ENCODE measurements around the gene ZNF276. TPM values are rescaled to one million over a fixed set of nuclear protein-coding genes. Genes with fewer than 3 reads are reported as not detected.
A peak's percentile ranks its signal among the peaks of the same experiment; 100 is the strongest.

ZNF276 gene
- total and polyA plus RNA-seq, 2 of the 8 experiments (the other 6 are each of a cell fraction or from before 2014, with no cell fraction given), result 6.4 to 9.3 TPM

GRCh38 chr16:89727406-89728120 is 6.2 kb downstream of the ZNF276 start:
- H2BK15ac ChIP-seq (ENCODE audit: low read length), result no peak overlapping the region
- H4K5ac ChIP-seq (ENCODE audit: insufficient read length, low read depth, low read length), result no peak overlapping the region
- H2BK120ac ChIP-seq (replicated peaks; ENCODE audit: low read depth, low read length), result no peak overlapping the region
- H4K91ac ChIP-seq (replicated peaks; ENCODE audit: insufficient read length, low read length), result no peak overlapping the region
- ChIA-PET CTCF (ENCODE audit: partially characterized antibody) (interaction anchor here (0.6 to 1.4 kb wide), 3 partner anchors 20 to 73 kb away, joined by 3 to 4 read pairs (median 3); no protein-coding TSS in a partner anchor), POLR2A (ENCODE audit: partially characterized antibody) (interaction anchor here (0.6 to 16.1 kb wide), 4 partner anchors 15 to 133 kb away, joined by 3 to 193 read pairs (median 3); no protein-coding TSS in a partner anchor)
- no peaks in the 10 kb centered on the region for H3K23me2 ChIP-seq (ENCODE audit: low read depth, low read length)
- H3K9me3 ChIP-seq (ENCODE audit: insufficient read depth in 2 of 2, low read depth in 1 of 2, low read length in 1 of 2), result no peaks in the 10 kb centered on the region
- H3K14ac ChIP-seq (ENCODE audit: insufficient read length), result no peak overlapping the region
- no peak overlapping the region for H2BK20ac ChIP-seq (ENCODE audit: low read length)
- H3K4me2 ChIP-seq (ENCODE audit: insufficient read depth in 1 of 2, low read depth in 2 of 2, low read length in 2 of 2), result no peak overlapping the region
- no peak overlapping the region for H4K8ac ChIP-seq (ENCODE audit: extremely low read depth, insufficient read depth, low read length)
- DNase-seq (ENCODE audit: low read depth in 1 of 2, low spot score in 2 of 2) (no peak), FAIRE-seq (no peak)
- no peak overlapping the region for H2AFZ ChIP-seq (ENCODE audit: low read length)
- no peak overlapping the region for H3K4ac ChIP-seq (replicated peaks; ENCODE audit: insufficient read length, low read depth, low read length)
- H2BK5ac ChIP-seq (ENCODE audit: low read depth, low read length), result no peak overlapping the region
- WGBS, 2 experiments (ENCODE audit: extremely low coverage in 1 of 2, insufficient coverage in 1 of 2, insufficient read length in 1 of 2, insufficient replicate concordance in 2 of 2, low coverage in 1 of 2, low lambda C conversion rate in 2 of 2, missing lambda C conversion rate in 1 of 2), result 83% methylated on average over 17 of the region's 17 CpGs; no CpG with 5 or more reads in 1 of the 2 experiments
- H3K56ac ChIP-seq (replicated peaks; ENCODE audit: insufficient read length, low read depth, low read length), result no peak overlapping the region
- no peak overlapping the region for H3K18ac ChIP-seq (ENCODE audit: extremely low read depth, low read length)
- no peak overlapping the region for H3K27ac ChIP-seq (ENCODE audit: low read depth, low read length)
- no peaks in the 10 kb centered on the region for H3K79me1 ChIP-seq (ENCODE audit: low read depth, low read length)
- no peaks in the 10 kb centered on the region; a peak in 1 of 8 replicates for H3K36me3 ChIP-seq (ENCODE audit: control insufficient read depth in 2 of 4, insufficient read depth in 4 of 4, low read length in 3 of 4)
- H3K9ac ChIP-seq (replicated peaks in 1 of 4; ENCODE audit: extremely low read depth in 1 of 4, low read depth in 3 of 4, low read length in 3 of 4), result no peak overlapping the region
- no peak overlapping the region for H2AK5ac ChIP-seq (ENCODE audit: low read depth, low read length)
- H3K23ac ChIP-seq (ENCODE audit: insufficient read length), result no peak overlapping the region
- H3K27me3 ChIP-seq (replicated peaks in 1 of 4; ENCODE audit: control insufficient read depth in 3 of 4, extremely low read depth in 1 of 4, insufficient read depth in 3 of 4, low read length in 3 of 4), result peaks cover 4 to 28% (median 21%) of the 10 kb centered on the region in 4 experiments
- peaks cover 11 to 22% of the 10 kb centered on the region in 2 experiments for H4K20me1 ChIP-seq (replicated peaks in 1 of 2; ENCODE audit: control insufficient read depth in 1 of 2, insufficient read depth in 2 of 2, low read length in 2 of 2)
- H3K4me1 ChIP-seq (replicated peaks in 1 of 4; ENCODE audit: control insufficient read depth in 3 of 4, insufficient read depth in 4 of 4, low read length in 3 of 4), result peaks cover 0 to 12% (median 6%) of the 10 kb centered on the region in 4 experiments; a peak in 6 of 7 replicates
- TF ChIP-seq MAX (IDR thresholded peaks at IDR 0.05), result 0 out of 2 replicates have a peak, but pooled peaks have one; percentile 12
- TF ChIP-seq NRF1 (IDR thresholded peaks at IDR 0.05; ENCODE audit: low read depth, low read length), result no peak
- H3K4me3 ChIP-seq (ENCODE audit: extremely low read depth in 1 of 4, insufficient read depth in 2 of 4, low read depth in 3 of 4, low read length in 4 of 4), result no peak overlapping the region
- H3K79me2 ChIP-seq (ENCODE audit: control insufficient read depth in 1 of 2, insufficient read depth in 2 of 2, low read length in 2 of 2), result no peaks in the 10 kb centered on the region
- no peak overlapping the region for H2BK12ac ChIP-seq (ENCODE audit: low read depth, low read length)

Data from H1 (cell line).